SK-N-SH (cell line): ENCODE results near the gene OR2T35. TPM values are rescaled to one million over a fixed set of nuclear protein-coding genes. Genes with fewer than 3 reads are reported as not detected.

Source experiments
- MEF2A ChIP-seq: IDR thresholded peaks from 2 replicates; pipeline ENCODE4 v1.4.0; 2012; ENCODE audit warnings: low read depth, borderline replicate concordance
- SIN3A ChIP-seq: IDR thresholded peaks from 2 replicates; pipeline ENCODE4 v1.6.1; 2012; ENCODE audit warnings: low read depth, mild to moderate bottlenecking, low read length, moderate library complexity, borderline replicate concordance
- polyA plus RNA-seq, 3 experiments: library from polyadenylated mRNA; depleted of rRNA; stranded (reverse); fragments of >200 nt; gene quantifications; 2 replicates each; pipeline ENCODE4 v1.2.3, GENCODE V29; 2012
- small RNA-seq, 7 experiments: library from RNA; depleted of rRNA; stranded (forward); fragments of <200 nt; gene quantifications; one replicate each; pipeline ENCODE3, GENCODE V24; 2012
- TF ChIP-seq, protein P1 (sequence below): IDR thresholded peaks from 2 replicates; pipeline ENCODE4 v1.6.1; 2012; ENCODE audit warnings: mild to moderate bottlenecking, low read depth, low read length, moderate library complexity

OR2T35 gene
- polyA plus RNA-seq, 1 of the 3 experiments (the other 2 are of a cell fraction), result not detected

DNA sequence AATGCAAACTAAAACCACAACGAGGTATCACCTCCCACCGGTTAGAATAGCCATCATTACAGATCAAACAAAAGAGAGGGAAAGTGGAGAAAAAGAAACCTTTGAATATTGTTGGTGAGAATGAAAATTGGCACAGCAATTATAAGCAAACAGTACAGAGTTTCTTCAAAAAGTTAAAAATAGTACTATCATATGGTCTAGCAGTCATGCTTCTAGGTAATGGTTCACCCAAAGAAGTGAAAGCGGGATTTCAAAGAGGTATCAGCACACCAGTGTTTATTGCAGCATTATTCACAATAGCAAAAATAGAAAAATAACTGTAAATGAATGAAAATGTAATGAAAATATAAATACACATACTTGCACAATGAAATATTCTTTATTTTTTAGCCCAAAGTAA is 55.7 kb downstream of the OR2T35 start (continued):
- TF ChIP-seq, protein P1, sequence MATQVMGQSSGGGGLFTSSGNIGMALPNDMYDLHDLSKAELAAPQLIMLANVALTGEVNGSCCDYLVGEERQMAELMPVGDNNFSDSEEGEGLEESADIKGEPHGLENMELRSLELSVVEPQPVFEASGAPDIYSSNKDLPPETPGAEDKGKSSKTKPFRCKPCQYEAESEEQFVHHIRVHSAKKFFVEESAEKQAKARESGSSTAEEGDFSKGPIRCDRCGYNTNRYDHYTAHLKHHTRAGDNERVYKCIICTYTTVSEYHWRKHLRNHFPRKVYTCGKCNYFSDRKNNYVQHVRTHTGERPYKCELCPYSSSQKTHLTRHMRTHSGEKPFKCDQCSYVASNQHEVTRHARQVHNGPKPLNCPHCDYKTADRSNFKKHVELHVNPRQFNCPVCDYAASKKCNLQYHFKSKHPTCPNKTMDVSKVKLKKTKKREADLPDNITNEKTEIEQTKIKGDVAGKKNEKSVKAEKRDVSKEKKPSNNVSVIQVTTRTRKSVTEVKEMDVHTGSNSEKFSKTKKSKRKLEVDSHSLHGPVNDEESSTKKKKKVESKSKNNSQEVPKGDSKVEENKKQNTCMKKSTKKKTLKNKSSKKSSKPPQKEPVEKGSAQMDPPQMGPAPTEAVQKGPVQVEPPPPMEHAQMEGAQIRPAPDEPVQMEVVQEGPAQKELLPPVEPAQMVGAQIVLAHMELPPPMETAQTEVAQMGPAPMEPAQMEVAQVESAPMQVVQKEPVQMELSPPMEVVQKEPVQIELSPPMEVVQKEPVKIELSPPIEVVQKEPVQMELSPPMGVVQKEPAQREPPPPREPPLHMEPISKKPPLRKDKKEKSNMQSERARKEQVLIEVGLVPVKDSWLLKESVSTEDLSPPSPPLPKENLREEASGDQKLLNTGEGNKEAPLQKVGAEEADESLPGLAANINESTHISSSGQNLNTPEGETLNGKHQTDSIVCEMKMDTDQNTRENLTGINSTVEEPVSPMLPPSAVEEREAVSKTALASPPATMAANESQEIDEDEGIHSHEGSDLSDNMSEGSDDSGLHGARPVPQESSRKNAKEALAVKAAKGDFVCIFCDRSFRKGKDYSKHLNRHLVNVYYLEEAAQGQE, result no peak
- TF ChIP-seq MEF2A (no peak), SIN3A (no peak)

Small RNA genes within 50 kb of the gene (small RNA-seq; reads per million reads assigned to genes)
- gene RF00019, result 0 reads per million in 7 experiments

Other genes with a start within 250 kb of the OR2T35 start
- gene OR2T1, start 242.2 kb downstream of the OR2T35 start, polyA plus RNA-seq (2012; rRNA removed), result not detected in 2 replicates
- gene OR2T2, start 199.6 kb downstream of the OR2T35 start, polyA plus RNA-seq (2012; rRNA removed), result not detected in 2 replicates
- not detected in 2 replicates for gene OR2T3, start 171.9 kb downstream of the OR2T35 start, polyA plus RNA-seq (2012; rRNA removed)
- gene OR2T5, start 156.7 kb downstream of the OR2T35 start, polyA plus RNA-seq (2012; rRNA removed), result not detected in 2 replicates
- gene OR2G6, start 137.2 kb downstream of the OR2T35 start, polyA plus RNA-seq (2012; rRNA removed), result not detected in 2 replicates
- not detected in 2 replicates for gene OR2T29, start 82.5 kb downstream of the OR2T35 start, polyA plus RNA-seq (2012; rRNA removed)
- gene OR2T34, start 70.5 kb downstream of the OR2T35 start, polyA plus RNA-seq (2012; rRNA removed), result not detected in 2 replicates
- not detected in 2 replicates for gene OR2T10, start 47.6 kb downstream of the OR2T35 start, polyA plus RNA-seq (2012; rRNA removed)
- not detected in 2 replicates for gene OR2T11, start 10.2 kb downstream of the OR2T35 start, polyA plus RNA-seq (2012; rRNA removed)
- gene OR2T27, start 10.2 kb upstream of the OR2T35 start, polyA plus RNA-seq (2012; rRNA removed), result not detected in 2 replicates
- gene OR14I1, start 57.5 kb upstream of the OR2T35 start, polyA plus RNA-seq (2012; rRNA removed), result not detected in 2 replicates
- 1.5 and 1.6 TPM in 2 replicates for gene LYPD8, start 110.5 kb upstream of the OR2T35 start, polyA plus RNA-seq (2012; rRNA removed)
- gene SH3BP5L, start 180.6 kb upstream of the OR2T35 start, polyA plus RNA-seq (2012; rRNA removed), result 32.1 and 37.3 TPM in 2 replicates
- gene ZNF672, start 192.9 kb upstream of the OR2T35 start, polyA plus RNA-seq (2012; rRNA removed), result 14.2 and 16.0 TPM in 2 replicates
- gene ZNF692, start 213.8 kb upstream of the OR2T35 start, polyA plus RNA-seq (2012; rRNA removed), result 47.0 and 62.9 TPM in 2 replicates